BLaER1 treated with 17β-estradiol and CSF1 and Interleukin-3, amounts not matched to agents 10 nM and 100 nM (cell line): Measurements from ENCODE around the gene ENAM.
"Not testable (repeated sequence)": the region's sequence is repeated elsewhere in the genome, so short reads cannot be mapped to it uniquely, and the experiment has no call there.

ENCODE experiments used
- H3K27ac ChIP-seq, 11 experiments: shearing (Covaris generic); formaldehyde crosslinking; 2 replicates each; pipeline ENCODE4 v1.8.1; 2022
- H3K27me3 ChIP-seq, 11 experiments: shearing (Covaris generic); formaldehyde crosslinking; 2 replicates each; pipeline ENCODE4 v1.8.1; 2022
- H3K36me3 ChIP-seq, 11 experiments: shearing (Covaris generic); formaldehyde crosslinking; 2 replicates each; pipeline ENCODE4 v1.8.1; 2022
- H3K4me1 ChIP-seq, 10 experiments: shearing (Covaris generic); formaldehyde crosslinking; 2 replicates each; pipeline ENCODE4 v1.8.1; 2022
- H3K4me2 ChIP-seq, 11 experiments: shearing (Covaris generic); formaldehyde crosslinking; 2 replicates each; pipeline ENCODE4 v1.8.1; 2022
- H3K4me3 ChIP-seq, 10 experiments: shearing (Covaris generic); formaldehyde crosslinking; 2 replicates each; pipeline ENCODE4 v1.8.1; 2022
- H3K9ac ChIP-seq, 11 experiments: shearing (Covaris generic); formaldehyde crosslinking; 2 replicates each; pipeline ENCODE4 v1.8.1; 2022
- H3K9me3 ChIP-seq, 11 experiments: shearing (Covaris generic); formaldehyde crosslinking; replicated peaks in 1 of 11; 2 replicates each; pipeline ENCODE4 v1.8.1; 2022
- H4K20me1 ChIP-seq, 11 experiments: shearing (Covaris generic); formaldehyde crosslinking; 2 replicates each; pipeline ENCODE4 v1.8.1; 2022
- Cebpa-rat ChIP-seq, 11 experiments: shearing (Covaris generic); IDR thresholded peaks; 2 replicates each; pipeline ENCODE4 v1.8.1; 2022

ENAM gene

GRCh38 chr4:70619778-70620177 lies 8.8 kb upstream of the ENAM start:
- H3K9ac ChIP-seq, result no peak overlapping the region
- H3K27me3 ChIP-seq, result no peaks in the 10 kb centered on the region
- peaks cover 0 to 13% (median 2%) of the 10 kb centered on the region in 11 experiments; a peak in 1 of 22 replicates for H3K9me3 ChIP-seq
- H4K20me1 ChIP-seq, result no peaks in the 10 kb centered on the region
- no peak overlapping the region for H3K27ac ChIP-seq
- H3K4me3 ChIP-seq, result no peak overlapping the region
- H3K4me2 ChIP-seq, result no peak overlapping the region
- TF ChIP-seq Cebpa-rat (IDR thresholded peaks at IDR 0.05), result no peak
- H3K36me3 ChIP-seq, result no peaks in the 10 kb centered on the region
- H3K4me1 ChIP-seq, result peaks cover 0 to 13% (median 0%) of the 10 kb centered on the region in 10 experiments; a peak in 3 of 20 replicates

- no peaks in the 10 kb centered on the region for H3K36me3 ChIP-seq
- no peak overlapping the region for H3K9ac ChIP-seq
- no peak for TF ChIP-seq Cebpa-rat (IDR thresholded peaks at IDR 0.05)
- H3K4me2 ChIP-seq, result no peak overlapping the region
- H3K9me3 ChIP-seq, result peaks cover 0 to 12% (median 2%) of the 10 kb centered on the region in 11 experiments; a peak in 1 of 22 replicates
- no peak overlapping the region for H3K4me3 ChIP-seq
- H3K27me3 ChIP-seq, result no peaks in the 10 kb centered on the region
- no peak overlapping the region for H3K27ac ChIP-seq
- no peaks in the 10 kb centered on the region for H4K20me1 ChIP-seq
- H3K4me1 ChIP-seq, result no peaks in the 10 kb centered on the region
Observed at GRCh38 chr4:70623323-70623722, 5.2 kb upstream of the ENAM start.

- 0 out of 22 replicates have a peak, but pooled peaks cover 0 to 2% (median 0%) of the 10 kb centered on the region in 11 experiments for H3K9me3 ChIP-seq
- no peak for TF ChIP-seq Cebpa-rat (IDR thresholded peaks at IDR 0.05)
- no peak overlapping the region for H3K27ac ChIP-seq
- no peaks in the 10 kb centered on the region for H4K20me1 ChIP-seq
- H3K36me3 ChIP-seq, result no peaks in the 10 kb centered on the region
- no peak overlapping the region for H3K4me2 ChIP-seq
- no peak overlapping the region for H3K4me3 ChIP-seq
- no peaks in the 10 kb centered on the region for H3K4me1 ChIP-seq
- no peaks in the 10 kb centered on the region for H3K27me3 ChIP-seq
- no peak overlapping the region for H3K9ac ChIP-seq
Observed at GRCh38 chr4:70624226-70624793, 4.2 kb upstream of the ENAM start.

- H3K4me1 ChIP-seq, result no peaks in the 10 kb centered on the region
- 0 out of 22 replicates have a peak, but pooled peaks cover 0 to 2% (median 0%) of the 10 kb centered on the region in 11 experiments for H3K9me3 ChIP-seq
- no peak overlapping the region for H3K4me2 ChIP-seq
- H3K27ac ChIP-seq, result no peak overlapping the region
- no peaks in the 10 kb centered on the region for H3K36me3 ChIP-seq
- no peaks in the 10 kb centered on the region for H4K20me1 ChIP-seq
- H3K27me3 ChIP-seq, result no peaks in the 10 kb centered on the region
- no peak for TF ChIP-seq Cebpa-rat (IDR thresholded peaks at IDR 0.05)
- no peak overlapping the region for H3K9ac ChIP-seq
- no peak overlapping the region for H3K4me3 ChIP-seq
Observed at GRCh38 chr4:70627620-70628019, 924 bp upstream of the ENAM start.

GRCh38 chr4:70629469-70630090 lies 1.0 kb downstream of the ENAM start:
- Histone ChIP-seq H3K4me3 (no peak overlapping the region), H4K20me1 (no peaks in the 10 kb centered on the region), H3K9ac (no peak overlapping the region), H3K36me3 (no peaks in the 10 kb centered on the region), H3K27me3 (no peaks in the 10 kb centered on the region), H3K4me1 (no peaks in the 10 kb centered on the region), H3K9me3 (no peaks in the 10 kb centered on the region), H3K27ac (no peak overlapping the region), H3K4me2 (no peak overlapping the region)
- no peak for TF ChIP-seq Cebpa-rat (IDR thresholded peaks at IDR 0.05)

- no peak overlapping the region for H3K27ac ChIP-seq
- H4K20me1 ChIP-seq, result no peaks in the 10 kb centered on the region
- no peak overlapping the region for H3K4me2 ChIP-seq
- H3K4me1 ChIP-seq, result no peaks in the 10 kb centered on the region
- no peaks in the 10 kb centered on the region for H3K36me3 ChIP-seq
- TF ChIP-seq Cebpa-rat (IDR thresholded peaks at IDR 0.05), result no peak
- no peak overlapping the region for H3K4me3 ChIP-seq
- H3K9me3 ChIP-seq, result no peaks in the 10 kb centered on the region
- H3K27me3 ChIP-seq, result no peaks in the 10 kb centered on the region
- H3K9ac ChIP-seq, result no peak overlapping the region
Observed at GRCh38 chr4:70630162-70630561, 1.6 kb downstream of the ENAM start.

- H3K9ac ChIP-seq, result no peak overlapping the region
- TF ChIP-seq Cebpa-rat (IDR thresholded peaks at IDR 0.05), result no peak
- no peaks in the 10 kb centered on the region for H3K36me3 ChIP-seq
- no peak overlapping the region for H3K4me3 ChIP-seq
- no peak overlapping the region for H3K27ac ChIP-seq
- no peaks in the 10 kb centered on the region for H4K20me1 ChIP-seq
- no peaks in the 10 kb centered on the region for H3K4me1 ChIP-seq
- H3K9me3 ChIP-seq, result no peaks in the 10 kb centered on the region
- H3K27me3 ChIP-seq, result no peaks in the 10 kb centered on the region
- H3K4me2 ChIP-seq, result no peak overlapping the region
Observed at GRCh38 chr4:70632028-70632427, 3.5 kb downstream of the ENAM start.

GRCh38 chr4:70634482-70634881 lies 5.9 kb downstream of the ENAM start:
- no peak for TF ChIP-seq Cebpa-rat (IDR thresholded peaks at IDR 0.05)
- no peaks in the 10 kb centered on the region for H3K36me3 ChIP-seq

GRCh38 chr4:70637239-70637913 lies 8.8 kb downstream of the ENAM start:
- no peak overlapping the region for H3K27ac ChIP-seq
- no peak for TF ChIP-seq Cebpa-rat (IDR thresholded peaks at IDR 0.05)
- H3K4me2 ChIP-seq, result no peak overlapping the region
- H3K4me1 ChIP-seq, result no peaks in the 10 kb centered on the region
- no peaks in the 10 kb centered on the region for H3K36me3 ChIP-seq
- H3K9me3 ChIP-seq, result no peaks in the 10 kb centered on the region
- H3K9ac ChIP-seq, result no peak overlapping the region
- no peak overlapping the region for H3K4me3 ChIP-seq
- no peaks in the 10 kb centered on the region for H4K20me1 ChIP-seq
- H3K27me3 ChIP-seq, result no peaks in the 10 kb centered on the region

More at GRCh38 chr4:70634482-70634881, 5.9 kb downstream of the ENAM start:
- Histone ChIP-seq H3K4me2 (no peak overlapping the region), H3K4me1 (no peaks in the 10 kb centered on the region), H3K9ac (no peak overlapping the region), H3K4me3 (no peak overlapping the region), H3K27me3 (no peaks in the 10 kb centered on the region), H3K27ac (no peak overlapping the region), H3K9me3 (no peaks in the 10 kb centered on the region), H4K20me1 (no peaks in the 10 kb centered on the region)

GRCh38 chr4:70640192-70640591 lies 11.6 kb downstream of the ENAM start:
- Histone ChIP-seq H3K4me3 (no peak overlapping the region), H3K4me2 (no peak overlapping the region), H3K9me3 (no peaks in the 10 kb centered on the region), H3K27ac (no peak overlapping the region), H3K27me3 (no peaks in the 10 kb centered on the region), H3K4me1 (no peaks in the 10 kb centered on the region), H3K9ac (no peak overlapping the region), H3K36me3 (no peaks in the 10 kb centered on the region), H4K20me1 (no peaks in the 10 kb centered on the region)
- TF ChIP-seq Cebpa-rat (IDR thresholded peaks at IDR 0.05), result no peak

- H3K9ac ChIP-seq, H3K4me3 ChIP-seq, H3K9me3 ChIP-seq, H3K4me1 ChIP-seq, H3K4me2 ChIP-seq, H3K36me3 ChIP-seq, H3K27ac ChIP-seq, H3K27me3 ChIP-seq, H4K20me1 ChIP-seq: not testable (repeated sequence)
Observed at GRCh38 chr4:70650741-70651140, 22.2 kb downstream of the ENAM start.
